GM03348 (cell line): ENCODE data around the gene RCOR1.
"Not testable (repeated sequence)": the region's sequence is repeated elsewhere in the genome, so short reads cannot be mapped to it uniquely, and the experiment has no call there.

Experiments used
- DNase-seq: peaks from one replicate; pipeline ENCODE4 v3.0.0; 2012; ENCODE audit warnings: low spot score

The RCOR1 gene

DNA sequence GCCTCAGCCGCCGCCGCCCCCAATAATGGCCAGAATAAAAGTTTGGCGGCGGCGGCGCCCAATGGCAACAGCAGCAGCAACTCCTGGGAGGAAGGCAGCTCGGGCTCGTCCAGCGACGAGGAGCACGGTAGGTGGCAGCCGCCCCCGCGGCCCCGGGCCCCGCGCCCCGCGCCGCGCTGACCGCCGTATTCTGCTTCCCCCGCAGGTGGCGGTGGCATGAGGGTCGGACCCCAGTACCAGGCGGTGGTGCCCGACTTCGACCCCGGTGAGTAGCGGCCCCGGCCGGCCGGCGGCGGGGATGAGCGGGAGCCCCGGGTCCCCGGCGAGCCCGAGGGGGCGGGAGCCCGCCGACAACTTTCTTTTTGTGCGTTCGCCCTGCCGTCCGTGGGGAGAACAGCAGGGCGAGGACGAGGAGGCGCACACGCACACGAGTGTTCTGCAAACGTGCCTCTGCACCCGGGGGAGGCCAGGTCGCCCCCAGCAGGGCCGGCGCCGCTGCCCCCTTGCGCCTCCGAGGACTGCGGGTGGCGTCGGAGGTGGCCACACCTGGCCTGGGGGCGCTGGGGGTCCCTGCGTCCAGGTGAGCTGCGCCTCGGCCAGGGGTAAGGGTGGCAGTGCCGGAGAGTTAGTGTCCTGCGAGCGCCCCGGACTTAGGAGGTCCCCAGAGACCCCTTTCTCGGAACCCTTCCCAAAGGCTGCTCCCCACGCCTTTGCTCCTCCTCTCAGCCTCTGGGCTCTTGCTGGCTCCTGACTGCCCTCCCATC lies 794 bp downstream of the RCOR1 start:
- DNase-seq = peak; percentile 81

DNA sequence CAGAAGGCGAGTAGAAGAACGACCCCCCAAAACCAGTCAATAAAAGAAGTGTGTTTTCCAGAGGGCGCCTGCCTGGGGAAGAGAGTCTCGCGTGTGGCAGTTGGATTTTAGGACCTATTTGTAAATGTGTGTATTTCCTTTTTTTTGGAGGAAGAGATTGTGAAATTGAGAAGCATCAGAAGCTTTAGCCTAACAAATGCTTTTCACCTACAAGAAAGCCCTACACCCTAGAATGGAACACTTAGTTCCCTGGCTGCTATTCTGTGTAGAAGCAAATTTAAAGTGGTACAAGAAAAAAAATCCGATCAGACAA lies 1.3 kb downstream of the RCOR1 start:
- DNase-seq = no peak

DNA sequence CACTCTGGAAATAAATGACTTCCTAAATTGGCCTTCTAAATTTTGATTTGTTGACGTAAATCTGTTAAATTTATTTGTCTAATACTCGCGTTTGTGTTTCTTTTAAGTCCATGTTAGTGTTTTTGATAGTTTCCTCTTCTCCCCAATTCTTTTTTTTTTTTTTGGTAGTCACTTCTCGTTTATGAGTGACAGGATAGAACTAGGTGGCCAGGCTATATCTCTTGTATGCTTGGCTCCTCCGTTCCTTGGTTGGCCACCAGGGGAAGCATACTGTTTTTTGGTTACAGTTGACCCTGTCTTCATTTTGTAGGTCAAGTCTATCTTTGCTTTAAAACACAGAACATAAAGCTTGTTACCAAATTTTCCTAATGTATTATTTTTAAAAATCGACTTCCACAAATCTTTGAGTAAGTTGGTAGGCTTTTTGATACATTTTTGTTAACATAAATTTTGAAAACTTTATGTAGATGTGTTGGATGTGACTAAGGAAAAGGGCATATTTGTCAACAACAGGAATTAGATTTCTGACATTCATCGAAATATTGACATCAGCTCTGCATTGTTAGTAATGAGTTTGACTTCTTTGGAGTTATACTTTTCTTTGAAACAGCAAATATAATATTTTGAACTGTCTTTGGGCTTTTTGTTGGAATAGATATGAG lies 2.2 kb downstream of the RCOR1 start:
- DNase-seq = peak; percentile 78

DNA sequence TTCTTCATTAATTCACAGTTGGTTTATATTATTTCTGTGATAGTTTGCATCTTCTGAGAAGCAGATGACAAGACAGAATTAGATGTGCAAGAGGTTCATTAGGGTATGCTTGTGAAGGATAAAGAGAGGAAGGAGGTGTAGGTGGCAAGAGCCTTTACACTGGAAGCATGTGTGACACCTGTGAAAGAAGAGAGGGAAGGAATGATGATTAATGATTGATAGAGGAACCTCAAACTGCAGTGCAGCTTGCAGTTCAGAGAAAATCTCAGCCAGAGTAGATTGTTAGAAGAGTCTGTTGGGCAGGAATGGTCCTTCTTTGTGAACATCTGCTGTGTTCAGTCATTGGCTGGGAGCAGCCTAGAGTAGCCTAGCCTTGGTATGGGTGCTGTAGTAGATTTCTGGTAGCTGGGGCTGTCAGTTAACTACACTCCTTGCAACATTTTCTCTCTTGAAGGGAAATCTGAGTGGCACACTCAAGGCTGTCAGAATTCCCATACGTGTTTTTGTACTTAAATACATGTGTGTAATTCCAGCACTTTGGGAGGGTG lies 9.0 kb downstream of the RCOR1 start:
- no peak for DNase-seq

DNA sequence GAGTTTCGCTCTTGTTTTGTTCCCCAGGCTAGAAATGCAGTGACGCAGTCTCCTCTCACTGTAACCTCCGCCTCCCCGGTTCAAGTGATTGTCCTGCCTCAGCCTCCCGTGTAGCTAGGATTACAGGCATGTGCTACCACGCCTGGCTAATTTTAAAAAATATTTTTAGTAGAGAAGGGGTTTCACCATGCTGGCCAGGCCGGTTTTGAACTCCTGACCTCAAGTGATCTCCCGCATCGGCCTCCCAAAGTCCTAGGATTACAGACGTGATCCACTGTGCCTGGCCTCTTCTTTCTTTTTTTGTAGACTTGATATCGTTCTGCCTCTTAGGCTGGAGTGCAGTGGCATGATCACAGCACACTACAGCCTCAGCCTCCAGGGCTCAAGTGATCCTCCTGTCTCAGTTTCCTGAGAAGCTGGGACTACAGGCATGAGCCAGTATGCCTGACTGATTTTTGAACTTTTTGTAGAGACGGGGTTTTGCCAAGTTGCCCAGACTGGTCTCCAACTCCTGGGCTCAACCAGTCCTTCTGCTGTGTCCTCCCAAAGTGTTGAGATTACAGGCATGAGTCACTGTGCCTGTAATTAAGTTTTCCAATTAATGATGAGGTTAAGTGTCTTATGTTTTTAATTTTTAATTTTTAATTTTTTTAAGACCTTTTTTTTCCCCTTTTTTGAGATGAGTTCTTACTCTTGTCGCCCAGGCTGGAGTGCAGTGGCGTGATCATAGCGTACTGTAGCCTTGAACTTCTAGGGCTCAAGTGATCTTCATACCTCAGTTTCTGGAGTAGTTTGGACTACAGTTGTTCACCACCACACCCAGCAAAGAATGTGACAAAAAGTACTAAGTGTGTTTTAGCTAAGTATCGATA lies 10.2 kb downstream of the RCOR1 start:
- DNase-seq = no peak

DNA sequence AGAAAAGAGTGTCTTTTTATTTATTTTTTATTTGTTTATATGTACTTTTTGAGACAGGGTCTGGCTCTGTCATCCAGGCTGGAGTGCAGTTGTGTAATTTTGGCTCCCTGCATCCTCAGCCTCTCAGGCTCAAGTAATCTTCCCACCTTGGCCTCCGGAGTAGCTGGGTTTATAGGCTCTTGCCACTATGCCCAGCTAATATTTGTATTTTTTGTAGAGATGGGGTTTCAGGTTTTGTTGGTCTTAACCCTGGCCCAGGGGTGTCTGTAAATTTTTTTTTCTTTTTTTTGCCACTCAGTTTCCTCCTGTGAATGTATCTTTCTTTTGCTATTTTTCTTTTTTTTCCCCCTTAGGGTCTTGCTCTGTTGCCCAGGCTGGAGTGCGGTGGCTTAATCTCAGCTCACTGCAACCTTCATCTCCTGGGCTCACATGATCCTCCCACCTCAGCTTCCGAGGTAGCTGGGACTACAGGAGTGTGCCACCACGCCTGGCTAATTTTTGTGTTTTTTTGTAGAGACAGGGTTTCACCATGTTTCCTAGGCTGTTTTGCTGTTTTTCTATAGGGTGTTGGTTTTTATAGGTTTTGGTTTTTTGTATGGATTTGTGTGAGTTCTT lies 11.0 kb downstream of the RCOR1 start:
- no peak for DNase-seq

DNA sequence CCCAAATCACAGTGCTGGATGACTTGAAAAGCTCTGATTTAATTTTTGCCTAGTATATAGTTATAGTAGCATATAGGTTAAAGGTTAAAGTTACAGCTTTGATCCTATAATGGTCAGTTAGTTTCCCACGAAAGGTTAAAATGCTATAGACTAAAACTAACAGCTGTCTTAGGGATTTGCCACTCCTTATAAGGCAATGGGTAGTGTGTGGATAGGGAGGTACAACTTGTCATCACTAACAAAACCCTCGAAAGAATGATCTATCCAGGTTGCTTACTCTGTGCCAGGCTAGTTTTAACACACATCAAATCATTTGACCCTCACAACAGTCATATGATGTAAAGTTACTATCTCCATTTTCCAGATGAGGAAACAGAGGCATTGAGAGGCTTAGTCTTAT lies 11.7 kb downstream of the RCOR1 start:
- no peak for DNase-seq

DNA sequence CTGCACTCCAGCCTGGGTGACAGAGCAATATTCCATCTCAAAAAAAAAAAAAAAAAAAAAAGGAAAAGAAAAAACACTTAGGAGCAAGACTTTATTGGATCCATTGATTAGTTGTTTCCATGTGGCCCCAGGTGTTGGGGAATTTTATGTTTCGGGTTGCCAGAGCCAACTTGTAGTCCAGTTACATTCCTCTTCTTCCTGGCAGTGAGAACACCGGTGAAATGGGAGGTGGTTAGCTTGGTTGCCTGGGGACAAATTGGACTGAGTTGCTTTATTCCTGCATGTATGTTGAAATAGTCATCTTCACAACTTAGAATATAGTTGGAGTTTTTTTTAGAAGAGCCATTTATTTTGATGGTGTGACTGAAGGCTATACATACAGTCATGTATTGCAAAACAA lies 12.6 kb downstream of the RCOR1 start:
- no peak for DNase-seq

DNA sequence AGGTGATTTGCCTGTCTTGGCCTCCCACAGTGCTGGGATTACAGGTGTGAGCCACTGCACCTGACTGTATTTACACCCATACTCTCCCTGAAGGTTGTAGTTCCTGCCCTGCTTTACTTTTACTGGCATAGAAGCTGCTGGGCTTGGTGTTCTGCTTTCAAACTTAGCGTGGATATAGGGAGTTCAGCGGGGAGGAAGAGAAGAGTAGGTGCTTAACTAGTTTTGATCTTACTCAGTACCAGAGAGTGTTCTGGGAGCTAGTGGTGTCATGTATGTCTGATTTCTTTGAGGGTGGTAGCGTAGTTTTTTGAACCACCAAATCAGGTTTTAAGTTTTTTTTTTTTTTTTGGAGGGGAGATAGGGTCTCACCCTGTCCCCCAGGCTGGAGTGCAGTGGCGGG lies 13.8 kb downstream of the RCOR1 start:
- DNase-seq = no peak

DNA sequence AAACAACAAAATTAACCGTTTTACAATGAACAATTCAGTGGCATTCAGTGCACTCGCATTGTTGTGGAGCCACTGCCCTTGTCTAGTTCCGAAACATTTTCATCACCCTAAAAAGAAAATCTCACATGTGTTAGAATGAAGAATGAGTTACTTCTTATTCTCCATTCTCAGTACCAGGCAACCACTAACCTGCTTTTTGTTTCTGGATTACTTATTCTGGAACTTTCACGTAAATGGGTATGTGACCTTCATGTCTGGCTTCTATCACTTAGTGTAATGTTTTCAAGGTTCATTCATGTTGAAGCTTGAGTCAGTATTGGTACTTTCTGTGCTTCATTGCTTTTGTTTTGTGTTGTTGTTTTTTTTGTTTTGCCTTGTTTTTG lies 15.6 kb downstream of the RCOR1 start:
- no peak for DNase-seq

DNA sequence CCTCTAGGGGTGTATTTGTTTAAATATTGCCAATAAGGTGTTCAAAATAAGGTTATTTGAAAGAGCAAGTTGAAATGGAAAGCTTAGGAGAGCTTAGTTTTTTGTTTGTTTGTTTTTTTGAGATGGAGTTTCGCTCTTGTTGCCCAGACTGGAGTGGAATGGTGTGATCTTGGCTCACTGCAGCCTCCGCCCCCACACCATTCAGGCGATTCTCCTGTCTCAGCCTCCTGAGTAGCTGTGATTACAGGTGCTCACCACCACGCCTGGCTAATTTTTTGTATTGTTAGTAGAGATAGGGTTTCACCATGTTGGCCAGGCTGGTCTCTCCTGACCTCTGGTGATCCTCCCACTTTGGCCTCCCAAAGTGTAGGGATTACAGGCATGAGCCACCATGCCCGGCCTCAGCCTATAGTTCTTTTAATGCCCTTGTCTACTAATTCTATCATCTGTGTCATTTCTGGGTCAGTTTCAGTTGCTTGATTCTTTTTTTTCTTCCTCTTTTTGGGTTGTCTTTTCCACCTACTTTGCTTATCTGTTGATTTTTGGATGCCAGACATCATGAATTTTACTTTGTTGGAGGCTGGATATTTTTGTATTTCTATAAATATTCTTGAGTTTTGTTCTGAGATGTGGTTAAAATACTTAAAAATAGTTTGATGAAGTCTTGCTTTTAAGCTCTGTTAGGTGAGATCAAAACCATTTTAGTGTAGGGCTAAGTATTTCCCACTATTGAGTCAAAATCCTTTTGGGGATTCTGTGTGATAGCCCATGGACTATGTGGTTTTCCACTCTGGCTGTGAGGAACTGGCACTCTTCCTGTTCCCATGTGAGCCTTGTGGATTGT lies 18.7 kb downstream of the RCOR1 start:
- no peak for DNase-seq

DNA sequence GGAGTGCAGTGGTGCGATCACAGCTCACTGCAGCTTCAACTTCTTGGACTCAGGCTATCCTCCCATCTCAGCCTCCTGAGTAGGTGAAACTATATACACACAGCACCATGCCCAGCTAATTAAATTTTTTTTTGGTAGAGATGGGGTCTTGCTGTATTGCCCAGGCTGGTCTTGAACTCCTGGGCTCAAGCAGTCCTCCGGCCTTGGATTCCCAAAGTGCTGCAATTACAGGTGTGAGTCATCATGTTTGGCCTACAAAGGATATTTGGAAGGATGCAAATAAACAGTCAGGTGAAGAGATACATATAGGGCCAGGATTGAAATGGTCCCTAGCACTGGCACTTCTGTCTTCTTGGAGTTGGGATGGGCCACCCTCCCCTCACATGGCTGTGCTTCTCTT lies 23.9 kb downstream of the RCOR1 start:
- no peak for DNase-seq

DNA sequence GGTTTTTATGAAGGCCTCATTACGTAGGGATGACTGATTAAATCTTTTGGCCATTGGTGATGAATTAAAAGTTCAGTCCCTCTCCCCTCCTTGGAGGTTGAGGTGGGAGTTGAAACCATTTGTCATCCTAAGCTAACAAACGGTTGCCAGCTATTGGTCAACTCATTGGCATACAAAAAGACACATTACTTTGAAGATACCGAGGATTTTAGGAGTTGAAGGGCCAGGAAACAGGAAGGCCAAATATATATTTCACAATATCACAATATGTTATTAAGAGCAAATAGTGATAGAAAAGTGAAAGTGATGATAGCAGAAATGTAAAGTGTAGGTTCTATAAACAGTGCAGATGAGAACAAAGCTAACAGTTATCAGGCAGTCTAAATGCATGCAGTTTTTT lies 24.4 kb downstream of the RCOR1 start:
- no peak for DNase-seq

DNA sequence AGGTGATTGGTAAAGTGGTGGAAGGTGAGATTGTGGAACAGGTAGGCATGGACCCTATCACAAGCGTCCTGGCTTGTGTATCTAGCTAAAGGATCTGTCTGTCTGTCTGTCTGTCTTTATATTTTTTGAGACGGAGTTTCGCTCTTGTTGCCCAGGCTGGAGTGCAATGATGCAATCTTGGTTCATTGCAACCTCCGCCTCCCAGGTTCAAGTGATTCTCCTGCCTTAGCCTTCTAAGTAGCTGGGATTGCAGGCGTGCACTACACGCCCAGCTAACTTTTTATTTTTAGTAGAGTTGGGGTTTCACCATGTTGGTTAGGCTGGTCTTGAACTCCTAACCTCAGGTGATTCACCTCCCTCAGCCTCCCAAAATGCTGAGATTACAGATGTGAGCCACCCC lies 26.6 kb downstream of the RCOR1 start:
- DNase-seq = not testable (repeated sequence)

DNA sequence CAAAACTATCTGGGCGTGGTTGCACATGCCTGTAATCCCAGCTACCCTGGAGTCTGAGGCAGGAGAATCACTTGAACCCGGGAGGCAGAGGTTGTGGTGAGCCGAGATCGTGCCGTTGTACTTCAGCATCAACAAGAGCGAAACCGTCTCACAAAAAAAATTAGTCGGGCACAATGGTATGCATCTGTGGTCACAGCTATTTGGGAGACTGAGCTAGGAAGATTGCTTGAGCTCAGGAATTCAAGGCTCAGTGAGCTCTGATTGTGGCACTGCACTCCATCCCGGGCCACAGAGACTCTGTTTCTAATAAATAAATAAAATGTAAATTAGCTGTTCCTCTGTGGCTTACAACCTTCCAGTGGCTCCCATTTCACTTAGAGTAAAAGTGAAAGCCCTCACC lies 28.0 kb downstream of the RCOR1 start:
- no peak for DNase-seq

DNA sequence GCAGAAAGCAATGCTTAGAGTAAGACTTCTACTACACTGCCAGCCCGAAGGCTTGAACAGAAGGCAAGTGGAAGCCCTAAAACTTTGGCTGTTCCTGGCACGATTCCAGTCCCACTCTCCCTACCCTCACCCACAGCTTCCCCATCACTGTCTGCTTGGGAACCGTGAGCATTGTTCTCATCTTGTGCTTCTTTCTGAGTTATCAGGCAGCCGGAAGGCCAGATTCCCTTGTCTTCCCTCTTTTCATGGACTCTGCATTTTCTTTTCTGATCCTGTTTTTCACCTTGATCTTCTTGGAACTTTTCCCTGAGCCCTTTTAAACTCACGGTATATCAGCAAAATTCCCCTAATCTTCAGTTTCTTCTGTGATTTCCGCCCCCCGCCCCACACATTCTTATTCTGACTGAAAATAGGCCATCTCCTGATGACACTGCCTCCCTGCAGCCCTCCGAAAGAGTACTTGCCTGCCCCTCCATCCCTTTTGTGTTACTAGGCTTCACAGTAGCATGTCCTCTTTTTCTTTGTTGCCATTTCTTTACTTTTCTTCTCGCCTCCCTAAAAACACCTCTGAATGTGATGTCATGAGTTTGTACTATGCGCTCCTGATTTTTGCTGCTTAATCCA lies 29.9 kb downstream of the RCOR1 start:
- DNase-seq = no peak

DNA sequence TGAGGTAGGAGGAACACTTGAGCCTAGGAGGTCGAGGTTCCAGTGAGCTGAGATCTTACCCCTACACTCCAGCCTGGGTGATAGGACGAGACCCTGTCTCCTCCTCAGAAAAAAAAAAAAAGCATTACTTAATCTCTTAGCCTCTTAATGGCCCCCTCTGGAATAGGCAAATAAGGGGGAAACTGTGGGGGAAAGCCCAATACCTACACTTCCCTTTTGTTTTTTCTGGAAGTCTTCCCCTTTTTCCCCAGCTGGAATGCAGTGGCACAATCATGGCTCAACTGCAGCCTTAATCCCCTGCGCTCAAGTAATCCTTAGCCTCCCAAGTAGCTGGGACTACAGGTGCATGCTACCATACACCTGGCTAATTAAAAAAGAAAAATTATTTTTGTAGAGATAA lies 32.2 kb downstream of the RCOR1 start:
- DNase-seq = no peak

DNA sequence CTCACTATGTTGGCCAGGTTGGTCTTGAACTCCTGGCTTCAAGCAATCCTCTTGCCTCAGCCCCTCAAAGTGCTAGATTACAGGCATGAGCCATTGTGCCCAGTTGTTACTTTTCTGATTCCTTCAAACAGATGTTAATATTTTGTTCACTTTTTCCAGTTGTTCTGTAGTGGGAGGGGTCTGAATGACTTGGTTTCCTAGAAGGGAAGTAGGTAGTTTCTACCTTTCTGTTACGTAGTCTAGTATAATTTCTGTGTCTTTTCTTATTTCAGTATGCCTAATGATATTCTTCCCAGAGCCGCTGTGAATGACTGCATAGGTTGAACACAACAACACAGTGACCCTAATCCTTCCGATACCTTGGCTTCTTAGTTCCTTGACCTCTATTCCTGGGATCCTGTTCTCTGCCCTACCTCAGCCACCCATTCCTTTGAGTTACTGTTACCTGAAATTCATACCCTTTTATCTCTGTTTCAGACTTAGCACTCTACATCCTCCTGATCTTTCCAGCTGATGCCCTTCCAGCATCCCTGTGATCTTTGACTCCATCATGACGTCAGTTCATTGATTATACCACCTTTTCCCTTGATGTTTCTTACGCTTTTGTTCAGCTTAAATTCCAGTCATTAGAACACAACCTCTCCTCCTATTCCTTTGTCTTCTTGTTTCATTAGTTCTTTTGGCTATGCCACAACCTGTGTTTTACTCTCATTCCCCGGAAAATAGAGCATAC lies 33.3 kb downstream of the RCOR1 start:
- no peak for DNase-seq

DNA sequence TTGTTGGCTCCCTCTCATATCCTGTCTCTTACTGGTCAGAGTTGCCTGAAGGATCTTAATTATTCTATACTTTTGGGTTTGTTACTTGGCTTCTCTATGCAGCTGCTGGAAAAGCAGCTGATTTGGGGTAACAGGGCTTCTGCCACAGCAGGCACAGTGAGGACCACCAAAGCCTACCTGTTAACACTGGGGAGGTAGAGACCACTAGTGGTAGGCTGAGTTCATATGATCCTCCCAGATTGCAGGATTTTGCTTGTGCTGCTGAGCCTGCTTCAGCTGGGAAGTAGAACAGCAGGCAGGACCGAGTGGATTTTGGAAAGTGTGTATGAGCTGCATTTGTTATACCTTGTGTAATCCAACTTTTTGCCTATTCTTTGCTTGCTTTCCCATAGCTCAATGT lies 34.1 kb downstream of the RCOR1 start:
- DNase-seq = no peak

DNA sequence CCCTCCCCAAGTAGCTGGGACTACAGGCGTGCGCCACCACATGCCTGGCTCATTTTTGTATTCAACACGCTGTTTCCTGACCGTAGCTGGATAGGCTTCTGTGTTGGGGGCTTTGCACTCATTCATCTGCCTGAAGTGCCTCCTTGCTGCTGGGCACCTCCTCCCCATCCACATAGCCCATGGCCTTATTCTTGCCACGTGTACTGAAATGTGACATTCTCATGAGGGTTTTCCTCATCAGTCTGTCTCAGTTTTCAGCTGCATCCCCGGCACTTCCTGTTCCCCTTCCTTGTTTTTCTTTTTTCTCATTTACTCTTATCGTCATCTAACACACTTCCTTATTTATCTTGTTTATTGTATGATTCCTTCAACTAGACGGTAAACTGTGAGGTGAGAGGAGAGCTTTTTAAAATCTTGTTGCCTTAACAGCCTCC lies 36.6 kb downstream of the RCOR1 start:
- DNase-seq = no peak
